KOPT-K1 (cell line): ENCODE measurements around the gene DYNC1H1.
"Not testable (repeated sequence)": the region's sequence is repeated elsewhere in the genome, so short reads cannot be mapped to it uniquely, and the experiment has no call there.

ENCODE experiments used
- H3K27ac ChIP-seq: fragments of 200-600 bp; sonication (generic); 2 replicates; pipeline ENCODE4 v1.5.1; 2016; ENCODE audit warnings: antibody characterized with exemption, mild to moderate bottlenecking, low read depth, low read length; ENCODE audit not compliant: poor library complexity, severe bottlenecking
- H3K36me3 ChIP-seq: fragments of 200-600 bp; sonication (generic); 2 replicates; pipeline ENCODE4 v1.5.1; 2017; ENCODE audit warnings: antibody characterized with exemption, mild to moderate bottlenecking, low read length, moderate library complexity; ENCODE audit not compliant: insufficient read depth
- H3K9me3 ChIP-seq: fragments of 200-600 bp; sonication (generic); 2 replicates; pipeline ENCODE4 v1.5.1; 2017; ENCODE audit warnings: antibody characterized with exemption, low read length, mild to moderate bottlenecking; ENCODE audit not compliant: insufficient read depth, poor library complexity, severe bottlenecking

DYNC1H1 gene

DNA sequence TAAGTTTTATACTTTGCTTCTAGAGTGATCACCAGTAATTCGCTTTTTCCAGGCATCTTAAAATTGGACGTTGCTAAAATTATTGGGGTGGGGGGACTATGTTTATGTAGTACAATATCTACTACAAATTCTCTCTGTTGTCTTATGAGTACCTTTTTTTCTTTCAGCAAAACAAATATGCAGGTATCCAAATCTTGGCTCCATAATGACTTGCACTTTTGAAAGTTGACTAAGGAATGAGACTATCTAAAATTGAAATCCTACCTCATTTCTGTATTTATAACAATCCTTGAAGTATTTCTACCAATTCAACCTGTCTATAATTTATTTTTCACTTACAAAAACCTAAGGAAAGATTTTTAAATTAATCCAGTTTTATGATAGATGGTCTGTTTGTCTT lies 2.4 kb downstream of the DYNC1H1 start:
- no peaks in the 10 kb centered on the region for H3K9me3 ChIP-seq
- H3K36me3 ChIP-seq = peaks cover 43% of the 10 kb centered on the region
- H3K27ac ChIP-seq = no peak overlapping the region

DNA sequence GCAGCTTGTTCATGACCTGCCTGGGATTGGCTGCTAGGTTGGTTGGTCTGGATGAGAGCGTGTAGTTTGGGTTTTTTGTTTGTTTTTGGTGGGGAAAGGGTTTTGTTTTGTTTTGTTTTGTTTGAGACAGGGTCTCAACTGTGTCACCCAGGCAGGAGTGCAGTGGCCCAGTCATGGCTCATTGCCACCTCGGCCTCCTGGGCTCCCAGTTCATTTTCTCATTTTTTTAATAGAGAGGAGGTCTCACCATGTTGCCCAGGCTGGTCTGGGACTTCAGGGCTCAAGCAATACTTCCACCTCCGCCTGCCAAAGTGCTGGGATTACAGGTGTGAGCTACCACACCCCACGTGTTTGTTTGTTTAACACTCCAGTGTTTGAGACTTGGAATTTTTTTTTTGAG lies 3.8 kb downstream of the DYNC1H1 start:
- Histone ChIP-seq H3K27ac (no peak overlapping the region), H3K36me3 (peaks cover 52% of the 10 kb centered on the region), H3K9me3 (no peaks in the 10 kb centered on the region)

DNA sequence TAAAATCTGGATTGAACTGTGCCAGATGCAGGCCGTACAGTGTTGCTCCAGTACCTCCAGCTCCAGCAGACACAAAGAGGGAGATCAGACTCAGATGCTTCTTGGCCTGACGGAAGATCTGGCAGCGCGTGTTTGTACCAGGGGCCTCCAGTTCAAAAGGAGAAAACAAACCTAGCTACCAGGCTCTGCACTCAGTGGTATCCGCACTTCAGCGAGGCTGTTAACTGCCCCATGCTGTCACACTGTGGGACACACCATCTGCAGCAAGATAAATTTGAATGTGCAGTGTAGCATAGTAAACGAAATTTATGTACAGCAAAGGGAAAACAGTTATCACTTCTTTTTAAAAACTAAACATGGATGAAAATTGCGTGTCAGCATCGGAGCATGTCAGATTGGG lies 5.1 kb downstream of the DYNC1H1 start:
- H3K36me3 ChIP-seq = peaks cover 52% of the 10 kb centered on the region
- H3K27ac ChIP-seq = no peak overlapping the region
- no peaks in the 10 kb centered on the region for H3K9me3 ChIP-seq

DNA sequence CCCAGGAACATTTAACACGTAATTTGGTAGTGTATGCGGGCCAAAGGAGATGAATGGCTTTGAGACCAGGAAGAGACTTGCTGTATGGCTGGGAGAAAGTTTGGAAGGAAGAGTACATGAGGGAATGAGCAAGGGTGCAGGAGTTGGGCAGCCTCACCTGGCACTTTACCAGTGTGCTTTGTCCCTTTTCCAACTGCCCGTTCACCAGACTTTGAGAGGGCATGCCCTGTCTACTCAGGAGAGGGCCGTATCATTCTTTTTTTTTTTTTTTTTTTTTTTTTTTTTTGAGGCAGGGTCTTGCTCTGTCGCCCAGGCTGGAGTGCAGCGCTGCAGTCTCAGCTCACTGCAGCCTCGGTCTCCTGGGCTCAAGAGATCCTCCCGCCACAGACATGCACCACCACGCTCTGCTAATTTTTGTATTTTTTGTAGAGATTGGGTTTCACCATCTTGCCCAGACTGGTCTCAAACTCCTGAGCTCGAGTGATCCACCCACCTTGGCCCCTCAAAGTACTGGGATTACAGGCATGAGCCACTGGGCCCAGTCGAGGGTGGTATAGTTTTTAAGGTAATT lies 6.5 kb downstream of the DYNC1H1 start:
- peaks cover 65% of the 10 kb centered on the region for H3K36me3 ChIP-seq

DNA sequence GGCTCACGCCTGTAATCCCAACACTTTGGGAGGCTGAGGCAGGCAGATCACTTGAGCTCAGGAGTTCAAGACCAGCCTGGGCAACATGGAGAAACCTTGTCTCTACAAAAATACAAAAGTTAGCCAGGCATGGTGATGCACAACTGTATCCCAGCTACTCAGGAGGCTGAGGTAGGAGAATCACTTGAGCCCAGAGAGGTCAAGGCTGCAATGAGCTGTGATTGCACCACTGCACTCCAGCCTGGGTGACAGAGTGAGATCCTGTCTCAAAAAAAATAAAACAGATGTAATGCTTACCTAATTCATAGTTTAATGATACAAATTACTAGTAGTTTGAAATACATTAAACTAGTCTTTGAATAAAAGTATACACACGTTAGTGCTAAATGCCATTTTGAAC lies 7.1 kb downstream of the DYNC1H1 start:
- H3K27ac ChIP-seq, H3K9me3 ChIP-seq: not testable (repeated sequence)
- H3K36me3 ChIP-seq = peaks cover 70% of the 10 kb centered on the region

More for the DNA sequence above, 6.5 kb downstream of the DYNC1H1 start:
- Histone ChIP-seq H3K27ac (no peak overlapping the region), H3K9me3 (no peaks in the 10 kb centered on the region)

DNA sequence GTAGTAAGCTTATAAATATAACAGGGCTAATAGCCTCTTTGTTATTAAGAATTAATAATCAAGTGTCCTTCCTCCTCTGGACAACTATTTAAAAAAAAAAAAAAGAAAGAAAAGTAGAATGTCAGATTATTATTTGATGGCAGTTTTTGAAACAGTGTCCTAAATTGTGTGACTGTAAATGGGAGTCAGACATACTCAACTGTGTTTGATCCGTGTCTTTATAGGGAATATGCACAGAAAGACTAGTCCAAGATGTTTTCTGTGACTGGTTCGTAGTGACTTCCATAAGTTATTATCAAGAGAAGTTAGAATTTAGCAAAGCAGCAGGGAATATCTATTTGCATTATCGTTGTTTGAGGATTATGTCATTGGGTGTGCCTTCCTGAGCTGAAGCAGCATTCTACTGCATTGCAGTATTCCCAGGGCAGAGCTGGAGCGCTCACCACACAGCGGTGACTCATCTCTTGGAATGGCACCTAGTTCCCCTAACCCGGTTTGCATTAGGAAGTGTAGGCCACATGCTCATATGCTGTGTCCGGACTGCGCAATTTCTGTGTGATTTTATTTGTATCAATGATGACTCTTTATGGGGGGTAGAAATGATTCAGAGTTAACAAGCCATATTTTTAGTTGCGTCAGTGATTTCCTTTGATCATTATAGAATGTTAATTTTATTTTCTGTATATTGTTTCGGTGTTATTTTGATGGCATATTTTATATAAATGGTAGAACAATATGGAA lies 7.9 kb downstream of the DYNC1H1 start:
- no peaks in the 10 kb centered on the region for H3K9me3 ChIP-seq
- no peak overlapping the region for H3K27ac ChIP-seq
- H3K36me3 ChIP-seq = peaks cover 79% of the 10 kb centered on the region

DNA sequence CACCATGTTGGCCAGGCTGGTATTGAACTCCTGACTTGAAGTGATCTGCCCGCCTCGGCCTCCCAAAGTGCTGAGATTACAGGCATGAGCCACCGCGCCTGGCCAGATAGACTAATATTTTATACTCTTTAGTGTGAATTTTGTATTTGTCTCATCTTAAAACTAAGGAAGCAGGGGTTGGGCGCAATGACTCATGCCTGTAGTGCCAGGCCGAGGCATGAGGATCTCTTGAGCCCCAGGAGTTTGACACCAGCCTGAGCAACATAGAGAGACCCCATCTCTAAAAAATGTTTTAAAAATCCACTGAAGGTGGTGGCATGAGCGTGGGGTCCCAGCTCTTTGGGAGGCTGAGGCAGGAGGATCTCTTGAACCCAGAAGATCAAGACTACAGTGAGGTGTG lies 9.0 kb downstream of the DYNC1H1 start:
- Histone ChIP-seq H3K27ac (no peak overlapping the region), H3K9me3 (no peaks in the 10 kb centered on the region), H3K36me3 (peaks cover 79% of the 10 kb centered on the region)

DNA sequence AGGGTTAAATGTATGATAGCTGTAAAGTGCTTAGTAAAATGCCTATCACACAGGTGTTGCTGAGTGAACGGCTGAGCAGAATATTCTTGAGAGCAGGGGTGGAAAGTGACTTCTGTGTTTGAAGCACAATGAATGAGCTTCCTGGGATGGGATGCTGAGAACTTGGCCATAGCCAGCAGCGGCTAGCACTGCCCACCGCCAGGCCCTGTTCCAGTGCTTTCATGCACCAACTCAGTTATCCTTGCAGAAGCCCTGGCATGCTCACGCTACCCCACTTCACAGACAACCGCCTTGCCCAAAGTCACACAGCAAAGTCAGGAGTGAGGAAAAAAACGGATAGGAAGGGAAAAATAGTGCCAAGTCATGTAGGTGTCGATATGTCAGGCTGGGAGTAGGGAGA lies 10.9 kb downstream of the DYNC1H1 start:
- peaks cover 80% of the 10 kb centered on the region for H3K36me3 ChIP-seq
- H3K9me3 ChIP-seq = no peaks in the 10 kb centered on the region
- H3K27ac ChIP-seq = no peak overlapping the region

DNA sequence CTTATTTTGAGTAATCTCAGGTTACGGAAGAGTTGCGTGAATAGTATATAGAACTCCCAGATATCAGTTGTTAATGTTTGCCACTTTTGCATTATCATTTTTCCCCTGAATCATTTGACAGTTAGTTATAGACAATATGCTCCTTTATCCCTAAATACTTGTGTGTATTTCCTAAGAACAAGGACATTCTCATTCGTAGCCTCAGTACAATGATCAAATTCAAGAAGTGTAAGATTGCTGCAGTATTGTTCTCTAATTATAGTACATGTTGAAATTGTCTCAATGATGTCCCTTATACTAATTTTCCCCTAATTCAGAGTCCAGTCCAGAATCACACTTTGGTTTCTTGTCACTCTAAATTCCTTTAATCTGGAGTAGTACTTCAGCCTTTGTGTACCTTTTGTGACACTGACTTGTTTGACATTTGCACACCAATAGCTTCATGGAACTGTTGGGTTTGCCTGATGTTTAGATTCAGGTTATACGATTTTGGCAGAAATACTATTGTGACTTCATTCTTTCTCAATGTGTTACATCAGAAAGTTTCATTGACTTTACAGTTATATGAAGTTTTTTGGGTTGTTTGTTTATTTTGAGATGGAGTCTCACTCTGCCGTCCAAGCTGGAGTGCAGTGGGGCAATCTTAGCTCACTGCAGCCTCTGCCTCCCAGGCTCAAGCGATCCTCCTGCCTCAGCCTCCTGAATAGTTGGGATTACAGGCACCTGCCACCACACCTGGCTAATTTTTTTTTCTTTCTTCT lies 13.1 kb downstream of the DYNC1H1 start:
- peaks cover 80% of the 10 kb centered on the region for H3K36me3 ChIP-seq
- H3K9me3 ChIP-seq = no peaks in the 10 kb centered on the region
- H3K27ac ChIP-seq = no peak overlapping the region

DNA sequence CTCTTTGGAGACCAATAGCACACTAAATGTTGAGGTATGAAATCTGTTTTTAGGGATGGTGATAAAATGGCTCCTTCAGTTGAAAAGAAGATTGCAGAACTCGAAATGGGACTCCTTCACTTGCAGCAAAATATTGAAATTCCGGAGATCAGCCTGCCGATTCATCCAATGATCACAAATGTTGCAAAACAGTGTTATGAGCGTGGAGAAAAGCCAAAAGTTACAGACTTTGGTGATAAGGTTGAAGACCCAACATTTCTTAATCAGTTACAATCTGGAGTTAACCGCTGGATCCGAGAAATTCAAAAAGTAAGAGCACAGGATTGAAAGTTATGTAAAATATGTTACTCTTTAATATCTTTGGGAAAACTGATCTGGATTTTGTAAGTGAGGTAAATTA lies 15.3 kb downstream of the DYNC1H1 start:
- Histone ChIP-seq H3K36me3 (peaks cover 98% of the 10 kb centered on the region), H3K27ac (no peak overlapping the region), H3K9me3 (no peaks in the 10 kb centered on the region)

DNA sequence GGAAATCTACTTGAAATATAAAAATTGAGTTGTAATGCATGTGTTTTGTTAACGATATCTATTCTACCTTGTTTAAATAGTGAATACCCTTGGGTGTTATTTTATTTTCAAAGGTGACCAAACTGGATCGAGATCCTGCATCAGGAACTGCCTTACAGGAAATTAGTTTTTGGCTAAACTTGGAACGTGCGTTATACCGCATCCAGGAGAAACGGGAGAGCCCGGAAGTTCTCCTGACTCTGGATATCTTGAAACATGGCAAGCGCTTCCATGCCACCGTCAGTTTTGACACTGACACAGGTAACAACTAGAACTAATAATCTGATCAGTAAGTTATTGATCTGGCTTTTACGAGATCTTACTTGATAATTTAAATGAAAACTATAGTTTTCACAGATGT lies 15.9 kb downstream of the DYNC1H1 start:
- Histone ChIP-seq H3K27ac (no peak overlapping the region), H3K9me3 (no peaks in the 10 kb centered on the region), H3K36me3 (peaks cover 98% of the 10 kb centered on the region)

DNA sequence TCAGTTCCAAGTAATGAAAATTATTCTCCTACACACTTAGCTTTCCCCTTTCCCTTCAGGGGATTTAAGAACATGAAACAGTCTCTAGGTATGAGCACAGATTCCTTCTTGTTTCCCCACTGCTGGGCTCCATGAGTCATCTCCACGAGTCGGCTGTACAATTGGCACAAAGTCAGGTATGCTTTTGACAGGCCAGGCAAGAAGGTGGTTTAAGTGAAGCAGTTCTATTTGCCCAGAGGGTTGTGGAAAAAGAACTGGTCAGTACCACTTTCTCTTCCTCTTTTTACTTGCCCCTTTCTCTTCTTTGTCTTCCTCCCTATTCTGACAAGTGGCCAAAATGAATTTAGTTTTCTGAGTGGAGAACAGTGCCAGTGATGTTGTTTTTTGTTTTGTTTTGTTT lies 16.3 kb downstream of the DYNC1H1 start:
- H3K27ac ChIP-seq = no peak overlapping the region
- H3K9me3 ChIP-seq = no peaks in the 10 kb centered on the region
- H3K36me3 ChIP-seq = peaks cover 98% of the 10 kb centered on the region

DNA sequence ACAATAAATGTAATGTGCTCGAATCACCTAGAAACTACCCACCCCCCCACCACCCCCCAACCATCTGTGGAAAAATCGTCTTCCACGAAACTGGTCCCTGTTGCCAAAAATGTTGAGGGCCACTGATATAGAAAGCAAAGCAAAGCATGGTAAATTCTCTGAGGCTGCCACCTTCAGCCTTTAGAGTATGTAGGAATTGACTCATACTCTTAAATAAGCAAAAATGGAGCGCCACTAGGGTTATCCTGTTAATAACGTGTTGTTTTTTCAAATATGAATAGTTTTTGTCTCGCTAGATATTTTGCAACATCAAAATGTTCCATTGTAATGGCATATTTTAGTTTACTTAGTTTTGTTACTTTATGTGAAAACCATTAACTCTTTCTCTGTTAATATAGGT lies 18.2 kb downstream of the DYNC1H1 start:
- Histone ChIP-seq H3K9me3 (no peaks in the 10 kb centered on the region), H3K27ac (no peak overlapping the region), H3K36me3 (peaks cover 99% of the 10 kb centered on the region)

DNA sequence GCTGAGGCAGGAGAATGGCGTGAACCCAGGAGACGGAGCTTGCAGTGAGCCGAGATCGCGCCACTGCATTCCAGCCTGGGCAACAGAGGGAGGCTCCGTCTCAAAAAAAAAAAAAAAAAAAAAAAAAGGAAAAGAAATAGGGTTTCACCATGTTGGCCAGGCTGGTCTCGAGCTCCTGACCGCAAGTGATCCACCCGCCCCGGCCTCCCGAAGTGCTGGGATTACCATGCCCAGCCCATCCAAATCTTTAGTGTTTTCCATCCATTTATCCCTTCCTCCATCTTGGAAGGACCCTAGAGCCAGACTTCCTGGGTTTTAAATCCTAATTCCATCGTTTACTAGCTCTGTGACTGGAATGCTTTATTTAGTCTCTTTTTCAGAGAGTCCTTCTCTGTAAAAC lies 20.5 kb downstream of the DYNC1H1 start:
- not testable (repeated sequence) for H3K27ac ChIP-seq, H3K9me3 ChIP-seq
- H3K36me3 ChIP-seq = peaks cover 99% of the 10 kb centered on the region

DNA sequence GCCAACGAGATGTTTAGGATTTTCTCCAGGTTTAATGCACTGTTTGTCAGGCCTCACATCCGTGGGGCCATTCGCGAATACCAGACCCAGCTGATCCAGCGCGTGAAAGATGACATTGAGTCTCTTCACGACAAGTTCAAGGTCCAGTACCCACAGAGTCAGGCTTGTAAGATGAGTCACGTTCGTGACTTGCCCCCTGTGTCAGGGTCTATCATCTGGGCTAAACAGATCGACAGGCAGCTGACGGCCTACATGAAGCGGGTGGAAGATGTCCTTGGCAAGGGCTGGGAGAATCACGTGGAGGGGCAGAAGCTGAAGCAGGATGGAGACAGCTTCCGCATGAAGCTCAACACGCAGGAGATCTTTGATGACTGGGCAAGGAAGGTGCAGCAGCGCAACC lies 21.6 kb downstream of the DYNC1H1 start:
- no peaks in the 10 kb centered on the region for H3K9me3 ChIP-seq
- H3K27ac ChIP-seq = no peak overlapping the region
- peaks cover 99% of the 10 kb centered on the region for H3K36me3 ChIP-seq
